GM18870 (cell line): Measurements from ENCODE around the gene HHAT.

Experiments
- ATAC-seq: cut with Tn5 transposase; IDR thresholded peaks from one replicate; pipeline ENCODE4 v1.9.1; 2021; ENCODE audit warnings: moderate library complexity; ENCODE audit not compliant: unreplicated experiment

HHAT gene

GRCh38 chr1:210477328-210477924, 148.7 kb downstream of the HHAT start:
- ATAC-seq, result no peak

DNA sequence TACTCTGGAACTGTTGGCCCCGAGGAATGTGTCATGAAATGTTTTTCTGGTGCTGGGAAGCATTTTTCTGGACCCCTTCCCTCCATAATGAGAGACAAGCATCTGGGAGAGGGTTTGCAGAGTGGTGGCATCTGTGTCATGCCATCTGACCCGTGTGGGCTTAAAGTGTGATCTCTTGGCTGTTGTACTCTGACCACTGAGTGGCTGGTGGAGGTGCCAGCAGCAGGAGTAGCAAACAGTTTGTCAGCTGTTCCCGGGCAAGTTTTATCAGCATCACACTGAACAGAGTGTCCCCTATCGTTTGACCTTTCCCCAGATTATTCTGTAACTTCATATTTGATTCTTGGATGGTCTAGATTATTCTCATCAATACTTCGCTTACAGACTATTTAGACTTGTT, 150.1 kb downstream of the HHAT start:
- ATAC-seq, result no peak

DNA sequence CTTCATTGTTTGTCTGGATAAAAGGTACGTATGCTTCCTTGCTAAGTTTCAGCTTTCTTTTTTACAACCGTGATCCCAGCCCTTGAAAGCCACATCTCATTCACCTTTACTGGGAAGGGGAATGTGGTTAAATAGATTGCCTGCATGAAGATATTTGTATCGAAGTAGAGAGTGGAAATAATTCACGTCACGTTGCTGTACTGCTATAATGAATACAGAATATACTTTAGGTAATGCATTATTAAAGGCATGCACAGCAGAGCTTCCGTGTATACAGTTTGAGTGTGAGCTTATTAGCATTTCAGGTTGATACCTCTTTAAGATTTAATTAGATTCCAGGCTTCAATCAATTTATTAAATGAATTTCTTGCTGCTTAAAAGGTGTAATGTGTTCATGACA, 153.8 kb downstream of the HHAT start:
- no peak for ATAC-seq

DNA sequence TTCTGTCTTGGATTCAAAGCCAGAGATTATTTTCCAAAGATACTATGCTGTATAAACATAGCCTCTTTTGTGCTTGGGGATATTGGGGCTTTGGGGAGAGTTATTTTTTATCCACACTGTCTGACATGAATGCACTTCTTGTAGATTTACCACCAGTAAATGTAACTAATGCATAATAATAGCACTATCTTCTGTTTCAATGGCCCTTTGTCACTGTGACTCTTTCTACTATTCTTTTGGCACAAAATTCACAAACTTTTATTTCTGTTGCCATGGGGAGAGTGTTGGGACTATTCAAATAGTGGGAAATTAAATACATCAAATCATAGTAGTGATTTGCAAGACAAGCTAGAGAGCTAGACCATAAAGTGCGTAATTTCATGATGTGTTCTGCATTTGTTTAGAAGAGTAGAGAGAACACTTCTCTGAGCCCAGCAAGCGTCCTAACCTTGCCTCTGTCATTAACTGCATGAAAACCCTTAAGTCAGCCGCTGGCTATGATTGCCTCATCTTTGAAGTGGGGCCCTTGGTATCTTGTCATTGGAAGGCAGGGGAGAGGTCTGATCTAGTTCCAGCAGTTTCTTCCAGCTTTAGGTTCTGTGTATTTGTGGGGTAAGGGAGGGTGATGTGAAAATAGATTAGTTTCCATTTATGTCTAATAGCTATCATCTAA, 154.4 kb downstream of the HHAT start:
- no peak for ATAC-seq

- no peak for ATAC-seq
These were observed 155.1 kb downstream of the HHAT start for GRCh38 chr1:210483821-210484220.

DNA sequence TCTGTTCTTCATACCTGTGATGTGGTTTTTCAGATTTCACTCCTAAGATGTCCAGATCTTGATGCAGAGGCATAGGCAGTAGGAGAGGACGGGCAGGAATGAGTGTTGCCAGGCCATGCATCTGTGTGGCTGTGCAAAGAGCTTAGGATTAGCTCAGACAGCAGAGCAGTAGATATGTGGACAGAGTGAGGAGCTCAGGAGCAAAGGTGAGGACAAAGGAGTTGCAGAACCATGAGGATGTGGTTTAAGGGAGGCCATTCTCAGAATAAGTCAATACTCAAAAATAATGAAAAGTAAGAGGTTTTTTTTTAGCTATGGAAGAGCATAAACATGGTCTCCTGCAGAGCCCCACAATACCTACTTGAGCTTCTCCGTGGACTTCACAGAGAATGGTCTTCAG, 158.3 kb downstream of the HHAT start:
- no peak for ATAC-seq

DNA sequence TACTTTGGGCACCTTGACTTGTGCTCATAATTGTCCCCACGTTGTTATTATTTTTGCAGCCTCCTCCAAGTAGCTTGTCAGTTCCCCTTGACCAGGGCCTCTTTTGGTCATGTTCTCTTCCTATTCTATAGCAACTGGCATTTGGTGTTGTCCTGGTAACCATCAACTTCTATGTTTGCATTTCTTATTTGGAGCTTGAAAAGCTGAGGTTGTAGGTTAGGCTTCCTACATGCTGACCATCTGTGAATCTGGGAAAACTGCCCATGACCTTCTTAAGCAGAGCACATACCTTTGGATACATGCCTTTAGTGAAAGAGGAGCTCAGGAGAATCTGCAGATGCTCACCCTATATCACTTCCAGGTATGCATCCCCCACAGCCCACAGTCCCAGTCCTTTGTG, 160.8 kb downstream of the HHAT start:
- no peak for ATAC-seq

DNA sequence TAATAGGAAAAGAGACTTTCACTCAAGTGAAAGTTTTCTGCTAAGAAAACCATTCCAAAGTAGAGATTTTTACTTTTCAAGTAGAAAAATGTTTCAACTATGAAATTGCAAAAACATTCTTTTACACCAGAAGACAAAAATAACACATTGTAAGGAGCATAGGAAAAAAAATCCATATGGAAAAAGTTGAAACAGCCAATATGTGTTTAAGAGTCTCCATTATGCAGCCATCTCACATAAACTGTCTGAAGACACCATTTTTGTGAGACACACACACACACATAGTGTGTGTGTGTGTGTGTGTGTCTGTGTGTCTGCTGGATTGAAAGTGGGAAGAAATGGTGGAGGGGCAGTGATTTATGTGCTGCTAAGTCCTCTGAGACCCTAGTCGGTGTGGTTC, 162.1 kb downstream of the HHAT start:
- no peak for ATAC-seq

- no peak for ATAC-seq
These were observed 167.4 kb downstream of the HHAT start for GRCh38 chr1:210496063-210496462.

GRCh38 chr1:210499956-210500355, 171.3 kb downstream of the HHAT start:
- ATAC-seq, result no peak

- ATAC-seq, result no peak
These were observed 172.1 kb downstream of the HHAT start for GRCh38 chr1:210500831-210501230.

DNA sequence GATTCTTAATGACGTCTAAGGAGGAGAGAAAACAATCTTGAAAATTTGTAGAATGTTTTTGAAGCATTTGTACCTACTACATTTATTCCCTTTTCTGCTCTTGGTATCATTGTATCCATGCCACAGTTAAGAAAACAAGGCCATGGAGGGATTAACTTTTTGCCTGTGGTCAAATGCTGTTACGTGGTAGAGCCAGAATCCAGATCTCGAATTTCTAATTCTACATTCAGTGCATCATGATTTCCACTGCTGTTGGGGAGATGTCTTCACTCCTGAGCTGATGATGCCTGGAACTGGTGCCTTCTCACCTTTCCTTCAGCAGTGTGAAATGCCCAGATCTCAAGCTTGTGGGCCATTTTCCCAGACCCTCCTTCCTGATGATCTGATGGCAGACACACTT, 175.6 kb downstream of the HHAT start:
- ATAC-seq, result no peak

- no peak for ATAC-seq
These were observed 177.1 kb downstream of the HHAT start for GRCh38 chr1:210505601-210506496.

GRCh38 chr1:210506689-210507088, 178.0 kb downstream of the HHAT start:
- ATAC-seq, result no peak

GRCh38 chr1:210516092-210516656, 187.5 kb downstream of the HHAT start:
- ATAC-seq, result no peak

- no peak for ATAC-seq
These were observed 188.2 kb downstream of the HHAT start for GRCh38 chr1:210516697-210517459.

- ATAC-seq, result no peak
These were observed 195.1 kb downstream of the HHAT start for GRCh38 chr1:210523830-210524229.

- no peak for ATAC-seq
These were observed 197.2 kb downstream of the HHAT start for GRCh38 chr1:210525716-210526454.

DNA sequence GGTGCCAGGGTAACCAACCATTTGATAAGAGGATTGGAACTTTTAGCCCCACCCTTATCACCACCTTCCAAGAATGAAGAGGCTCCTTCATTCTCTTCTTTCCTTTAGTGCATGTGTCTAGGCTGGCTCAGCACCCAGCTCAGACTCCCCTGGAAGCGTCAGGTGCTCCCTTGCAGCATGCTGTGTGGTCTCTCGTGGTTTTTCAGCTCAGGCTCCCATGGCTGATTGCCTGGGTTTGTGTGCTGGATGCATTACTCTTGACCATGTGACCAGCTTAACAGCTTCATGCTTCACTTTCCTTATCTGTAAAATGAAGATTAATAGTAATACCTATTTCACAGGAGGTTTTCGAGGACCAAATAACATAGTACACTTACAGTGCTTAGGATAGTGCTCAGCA, 198.4 kb downstream of the HHAT start:
- ATAC-seq, result no peak
